GM12864 (cell line): ENCODE data around the gene STK11IP.

ENCODE experiments used
- DNase-seq: peaks from one replicate; pipeline ENCODE4 v3.0.0-alpha.2; 2011; ENCODE audit warnings: low read depth
- H3K4me3 ChIP-seq: 2 replicates; pipeline ENCODE4 v1.5.1; 2011; ENCODE audit warnings: mild to moderate bottlenecking, low read depth, low read length, control low read depth
- CTCF ChIP-seq: IDR thresholded peaks from 2 replicates; pipeline ENCODE4 v1.5.1; 2011; ENCODE audit warnings: low read depth, mild to moderate bottlenecking, moderate library complexity, low read length, control low read depth, inconsistent platforms; ENCODE audit errors: missing control alignments

Gene STK11IP

GRCh38 chr2:219631406-219631891, 33.8 kb downstream of the STK11IP start:
- TF ChIP-seq CTCF = no peak
- H3K4me3 ChIP-seq = no peak overlapping the region
- no peak for DNase-seq

GRCh38 chr2:219631904-219632759, 34.5 kb downstream of the STK11IP start:
- DNase-seq = no peak
- H3K4me3 ChIP-seq = no peak overlapping the region
- TF ChIP-seq CTCF = no peak

GRCh38 chr2:219632760-219633105, 35.1 kb downstream of the STK11IP start:
- DNase-seq = no peak
- TF ChIP-seq CTCF = no peak
- H3K4me3 ChIP-seq = no peak overlapping the region

GRCh38 chr2:219633276-219634065, 35.8 kb downstream of the STK11IP start:
- H3K4me3 ChIP-seq = no peak overlapping the region
- TF ChIP-seq CTCF = no peak
- DNase-seq = no peak

GRCh38 chr2:219634171-219634940, 36.7 kb downstream of the STK11IP start:
- H3K4me3 ChIP-seq = no peak overlapping the region
- DNase-seq = no peak
- TF ChIP-seq CTCF = no peak

- no peak for TF ChIP-seq CTCF
- no peak overlapping the region for H3K4me3 ChIP-seq
- DNase-seq = no peak
Observed at GRCh38 chr2:219634951-219635751, 37.5 kb downstream of the STK11IP start.
